ENCODE measurements around the gene TEX13A. TPM values are rescaled to one million over a fixed set of nuclear protein-coding genes. Genes with fewer than 3 reads are reported as not detected.

TEX13A gene
- total RNA-seq, 1 donor, result not detected

DNA sequence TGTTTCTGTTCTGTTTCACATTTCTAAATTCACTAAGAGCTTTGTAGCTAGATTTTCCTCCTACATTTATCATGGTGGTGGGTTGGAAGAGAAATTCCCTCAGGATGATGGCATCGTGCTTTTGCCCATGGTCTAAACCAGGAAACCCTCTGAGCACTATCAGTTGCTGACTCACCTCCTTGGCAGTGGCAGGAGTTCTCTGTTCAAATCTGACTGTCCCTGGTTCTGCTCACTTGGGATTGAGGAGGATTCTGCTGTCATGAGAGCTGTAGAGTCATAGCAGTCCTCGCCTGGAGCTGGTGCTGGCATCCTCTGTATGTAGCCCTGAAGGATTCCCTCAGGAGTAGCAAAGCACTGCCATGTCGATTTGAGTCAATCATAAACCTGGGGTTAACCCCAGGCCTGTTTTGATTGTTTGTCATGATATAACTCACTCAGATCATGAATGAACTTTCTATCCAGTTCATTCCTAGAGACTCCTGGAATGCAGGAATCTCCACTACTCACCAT is 9.4 kb downstream of the TEX13A start:
- Histone ChIP-seq H3K4me1 (ENCODE audit: insufficient read depth, low read length) (no peaks in the 10 kb centered on the region), H3K9me3 (ENCODE audit: low read depth, low read length) (no peaks in the 10 kb centered on the region), H3K27me3 (ENCODE audit: insufficient read depth, low read length) (no peaks in the 10 kb centered on the region), H3K4me3 (ENCODE audit: low read length) (no peak overlapping the region)

DNA sequence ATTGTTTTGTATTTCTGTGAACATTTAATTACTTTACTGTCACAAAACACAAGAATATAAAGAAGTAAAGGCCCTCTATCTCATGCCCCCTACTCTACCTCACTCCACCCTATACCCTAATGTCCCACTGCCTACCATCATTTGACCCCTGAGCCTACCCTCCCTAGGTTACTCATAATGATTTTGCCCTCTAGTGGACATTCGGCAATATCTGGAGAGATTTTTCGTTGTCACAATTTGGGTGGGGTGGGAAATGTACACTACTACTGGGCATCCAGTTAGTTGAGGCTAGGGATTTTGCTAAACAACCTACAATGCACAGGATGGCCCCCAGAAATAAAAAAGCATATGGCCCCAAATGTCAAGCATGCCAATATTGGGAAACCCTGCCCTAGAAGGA is 10.2 kb downstream of the TEX13A start:
- Histone ChIP-seq H3K4me3 (ENCODE audit: low read length) (no peak overlapping the region), H3K27me3 (ENCODE audit: insufficient read depth, low read length) (no peaks in the 10 kb centered on the region), H3K9me3 (ENCODE audit: low read depth, low read length) (no peaks in the 10 kb centered on the region), H3K4me1 (ENCODE audit: insufficient read depth, low read length) (no peaks in the 10 kb centered on the region)

DNA sequence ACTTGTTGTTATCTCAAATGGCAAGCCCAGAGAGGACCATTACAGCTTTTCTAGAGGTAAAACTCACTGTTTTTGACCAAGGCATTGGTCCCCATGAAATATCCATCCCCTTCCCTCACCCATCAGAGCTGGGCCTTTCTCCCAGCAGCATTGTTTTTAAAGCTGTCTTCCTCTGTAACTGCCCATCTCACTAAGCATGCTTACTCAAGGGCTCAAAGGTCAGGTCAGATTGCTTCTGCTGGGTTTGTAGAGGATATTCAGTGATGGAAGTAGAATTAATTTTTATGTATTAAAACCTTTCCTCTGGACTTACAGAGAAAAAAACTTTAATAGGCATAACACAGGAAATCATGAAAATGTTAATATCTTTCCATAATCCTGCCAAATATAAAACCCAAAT is 11.1 kb downstream of the TEX13A start:
- Histone ChIP-seq H3K27me3 (ENCODE audit: insufficient read depth, low read length) (no peaks in the 10 kb centered on the region), H3K9me3 (ENCODE audit: low read depth, low read length) (no peaks in the 10 kb centered on the region), H3K4me1 (ENCODE audit: insufficient read depth, low read length) (no peaks in the 10 kb centered on the region), H3K4me3 (ENCODE audit: low read length) (no peak overlapping the region)

DNA sequence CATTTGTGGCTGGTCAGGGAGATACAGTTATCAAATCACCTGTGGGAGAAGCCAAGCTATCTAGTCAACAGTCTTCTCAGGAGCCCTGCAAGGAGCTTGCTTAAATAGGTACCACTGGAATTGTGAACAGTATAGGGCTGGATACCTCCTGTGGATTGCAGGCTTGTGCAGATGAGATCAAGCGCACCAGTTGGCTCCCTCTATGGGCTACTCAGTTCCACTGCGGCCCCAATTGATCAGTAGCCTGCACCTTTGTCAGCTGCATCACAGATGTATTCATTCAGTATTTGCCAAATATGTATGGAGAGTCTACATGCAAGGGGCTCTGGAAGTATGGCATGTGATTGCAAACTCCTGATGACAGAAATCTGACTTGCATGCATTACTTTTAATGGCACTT is 28.6 kb downstream of the TEX13A start:
- no peak overlapping the region for H3K4me3 ChIP-seq (ENCODE audit: low read length)
- no peaks in the 10 kb centered on the region for H3K4me1 ChIP-seq (ENCODE audit: insufficient read depth, low read length)
- H3K27me3 ChIP-seq (ENCODE audit: insufficient read depth, low read length), result no peaks in the 10 kb centered on the region
- H3K9me3 ChIP-seq (ENCODE audit: low read depth, low read length), result no peaks in the 10 kb centered on the region

DNA sequence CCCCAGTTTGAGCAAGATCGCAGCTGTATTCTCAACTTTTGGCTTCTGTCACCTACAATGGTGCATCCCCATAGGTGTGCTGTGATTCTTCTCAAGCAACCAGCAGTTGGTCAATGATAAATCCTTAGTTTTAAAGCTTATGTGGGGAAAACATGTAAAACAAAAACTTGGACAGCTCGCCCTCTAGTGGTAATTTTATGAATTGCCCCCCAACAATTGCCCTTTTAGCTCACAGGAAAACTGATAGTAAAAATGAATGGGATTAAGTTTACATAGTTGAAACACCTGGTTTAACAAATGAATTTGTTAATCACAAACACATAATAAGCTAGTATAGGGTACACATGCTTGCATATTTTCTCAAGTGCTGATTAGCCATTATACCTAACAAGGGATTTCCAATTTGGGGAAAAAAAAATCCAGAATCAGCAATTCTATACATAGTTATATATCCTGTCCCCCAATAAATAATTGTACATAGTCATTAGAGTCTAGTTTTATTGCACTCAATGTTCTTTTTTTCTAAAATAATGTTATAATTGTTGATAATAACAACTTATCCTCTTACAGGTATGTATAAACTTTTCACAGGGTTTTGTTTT is 30.1 kb downstream of the TEX13A start:
- H3K9me3 ChIP-seq (ENCODE audit: low read depth, low read length), result no peaks in the 10 kb centered on the region
- no peak overlapping the region for H3K4me3 ChIP-seq (ENCODE audit: low read length)
- no peaks in the 10 kb centered on the region for H3K27me3 ChIP-seq (ENCODE audit: insufficient read depth, low read length)
- no peaks in the 10 kb centered on the region for H3K4me1 ChIP-seq (ENCODE audit: insufficient read depth, low read length)

DNA sequence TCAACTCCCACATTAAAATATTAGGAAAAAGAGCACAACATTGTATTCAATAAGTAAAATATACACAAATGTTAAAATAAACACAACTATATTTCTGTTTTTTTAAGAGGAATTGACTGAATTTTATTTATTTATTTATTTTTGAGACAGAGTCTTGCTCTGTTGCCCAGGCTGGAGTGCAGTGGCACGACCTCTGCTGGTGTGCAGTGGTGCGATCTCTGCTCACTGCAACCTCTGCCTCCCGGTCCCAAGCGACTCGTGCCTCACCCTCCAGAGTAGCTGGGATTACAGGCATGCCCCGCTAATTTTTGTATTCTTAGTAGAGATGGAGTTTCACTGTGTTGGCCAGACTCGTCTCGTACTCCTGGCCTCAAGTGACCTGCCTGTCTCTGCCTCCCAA is 31.4 kb downstream of the TEX13A start:
- no peaks in the 10 kb centered on the region for H3K27me3 ChIP-seq (ENCODE audit: insufficient read depth, low read length)
- H3K4me3 ChIP-seq (ENCODE audit: low read length), result no peak overlapping the region
- no peaks in the 10 kb centered on the region for H3K9me3 ChIP-seq (ENCODE audit: low read depth, low read length)
- no peaks in the 10 kb centered on the region for H3K4me1 ChIP-seq (ENCODE audit: insufficient read depth, low read length)

DNA sequence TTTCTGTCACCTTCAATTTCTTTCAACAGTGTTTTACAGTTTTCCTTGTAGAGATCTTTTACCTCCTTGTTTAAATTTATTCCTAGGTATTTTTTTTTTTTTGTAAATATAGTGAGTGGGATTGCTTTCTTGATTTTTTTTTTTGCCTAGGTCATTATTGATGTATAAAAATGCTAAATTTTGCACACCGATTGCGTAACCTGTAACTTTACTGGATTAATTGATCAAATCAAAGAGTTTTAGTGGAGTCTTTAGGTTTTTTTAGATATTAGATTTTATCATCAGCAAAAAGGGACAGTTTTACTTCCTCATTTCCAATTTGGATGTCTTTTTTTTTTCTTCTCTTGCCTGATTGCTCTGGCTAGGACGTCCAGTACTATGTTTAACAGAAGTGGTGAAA is 40.9 kb downstream of the TEX13A start:
- Histone ChIP-seq H3K4me1 (ENCODE audit: insufficient read depth, low read length) (no peaks in the 10 kb centered on the region), H3K9me3 (ENCODE audit: low read depth, low read length) (no peaks in the 10 kb centered on the region), H3K27me3 (ENCODE audit: insufficient read depth, low read length) (no peaks in the 10 kb centered on the region), H3K4me3 (ENCODE audit: low read length) (no peak overlapping the region)

DNA sequence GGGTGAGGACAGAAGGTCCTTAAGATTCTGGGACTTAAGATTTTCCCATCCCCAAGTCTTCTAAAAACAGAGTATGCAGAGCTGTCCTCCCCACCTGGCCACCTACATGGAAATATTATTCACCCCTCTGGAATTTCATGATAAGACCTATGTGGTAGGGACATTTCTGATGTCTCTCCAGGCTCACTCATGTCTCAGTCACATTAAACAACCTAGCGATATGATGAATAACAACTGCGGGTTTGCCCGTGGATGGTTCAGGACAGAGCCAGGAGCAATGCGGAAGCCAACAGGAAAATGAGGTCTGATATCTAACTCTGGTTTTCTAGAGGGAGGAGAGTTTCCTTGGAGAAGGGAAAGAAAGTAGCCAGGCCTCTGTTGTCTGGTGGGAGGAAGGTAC is 47.4 kb downstream of the TEX13A start:
- Histone ChIP-seq H3K4me1 (ENCODE audit: insufficient read depth, low read length) (no peaks in the 10 kb centered on the region), H3K9me3 (ENCODE audit: low read depth, low read length) (no peaks in the 10 kb centered on the region), H3K4me3 (ENCODE audit: low read length) (no peak overlapping the region), H3K27me3 (ENCODE audit: insufficient read depth, low read length) (no peaks in the 10 kb centered on the region)
